ENCODE measurements around the gene ZNF791. TPM values are rescaled to one million over a fixed set of nuclear protein-coding genes. Genes with fewer than 3 reads are reported as not detected.

ZNF791 gene
- 4.2 to 7.9 TPM (median 5.0 TPM) in 5 replicates for total RNA-seq (2022; extraction: Qiagen RNA extraction; ENCODE audit: low read depth)

GRCh38 chr19:12610540-12611360 lies at the start of gene ZNF791, which contains the start of gene ZNF490:
Gene ZNF791, plus strand, starts transcription at chr19:12610920. Its CDS starts 160 bp downstream, at chr19:12611080.
Gene ZNF490, minus strand, starts transcription at chr19:12610813. Its CDS starts 133 bp downstream, at chr19:12610680.

GRCh38 chr19:12666265-12667048 lies 55.7 kb downstream of the ZNF791 start, which contains the start of the genes MAN2B1 and WDR83:
Gene MAN2B1, minus strand, starts transcription at chr19:12666742. Its CDS starts 41 bp downstream, at chr19:12666701.
Gene WDR83, plus strand, starts transcription at chr19:12666807. Its CDS starts 2,984 bp downstream, at chr19:12669791.

GRCh38 chr19:12681074-12681987 lies 70.6 kb downstream of the ZNF791 start, which contains the start of gene DHPS:
Gene DHPS, minus strand, starts transcription at chr19:12681880. Its CDS starts 114 bp downstream, at chr19:12681766.

Other genes starting within 250 kb of the ZNF791 start
- gene ZNF442, start 245.2 kb upstream of the ZNF791 start, total RNA-seq (2022; extraction: Qiagen RNA extraction; ENCODE audit: low read depth), result not detected in 5 replicates
- gene ZNF799, start 209.6 kb upstream of the ZNF791 start, total RNA-seq (2022; extraction: Qiagen RNA extraction; ENCODE audit: low read depth), result 1.5 to 2.1 TPM (median 1.7 TPM) in 5 replicates
- gene ZNF443, start 169.9 kb upstream of the ZNF791 start, total RNA-seq (2022; extraction: Qiagen RNA extraction; ENCODE audit: low read depth), result 0.78 to 1.5 TPM (median 1.0 TPM) in 5 replicates
- gene ZNF709, start 126.1 kb upstream of the ZNF791 start, total RNA-seq (2022; extraction: Qiagen RNA extraction; ENCODE audit: low read depth), result 0.04 TPM in 1 of 5 replicates, not detected in the others
- gene ZNF564, start 59.4 kb upstream of the ZNF791 start, total RNA-seq (2022; extraction: Qiagen RNA extraction; ENCODE audit: low read depth), result 1.6 to 2.4 TPM (median 1.7 TPM) in 5 replicates
- 0.55 to 0.78 TPM (median 0.62 TPM) in 5 replicates for gene ZNF490, start 107 bp upstream of the ZNF791 start, total RNA-seq (2022; extraction: Qiagen RNA extraction; ENCODE audit: low read depth)
- 16.4 to 20.7 TPM (median 17.5 TPM) in 5 replicates for gene MAN2B1, start 55.8 kb downstream of the ZNF791 start, total RNA-seq (2022; extraction: Qiagen RNA extraction; ENCODE audit: low read depth)
- gene WDR83, start 55.9 kb downstream of the ZNF791 start, total RNA-seq (2022; extraction: Qiagen RNA extraction; ENCODE audit: low read depth), result 7.6 to 13.8 TPM (median 10.8 TPM) in 5 replicates
- gene DHPS, start 71.0 kb downstream of the ZNF791 start, total RNA-seq (2022; extraction: Qiagen RNA extraction; ENCODE audit: low read depth), result 42.7 to 54.1 TPM (median 50.9 TPM) in 5 replicates
- gene GNG14, start 77.1 kb downstream of the ZNF791 start, total RNA-seq (2022; extraction: Qiagen RNA extraction; ENCODE audit: low read depth), result not detected in 5 replicates
- gene FBXW9, start 85.7 kb downstream of the ZNF791 start, total RNA-seq (2022; extraction: Qiagen RNA extraction; ENCODE audit: low read depth), result 9.4 to 13.1 TPM (median 11.1 TPM) in 5 replicates
- gene TNPO2, start 113.0 kb downstream of the ZNF791 start, total RNA-seq (2022; extraction: Qiagen RNA extraction; ENCODE audit: low read depth), result 26.5 to 38.1 TPM (median 34.8 TPM) in 5 replicates
- 154 to 217 TPM (median 198 TPM) in 5 replicates for gene TRIR, start 123.8 kb downstream of the ZNF791 start, total RNA-seq (2022; extraction: Qiagen RNA extraction; ENCODE audit: low read depth)
- 66.0 to 99.1 TPM (median 96.6 TPM) in 5 replicates for gene GET3, start 126.6 kb downstream of the ZNF791 start, total RNA-seq (2022; extraction: Qiagen RNA extraction; ENCODE audit: low read depth)
- 0.05 to 0.10 TPM (median 0.08 TPM) in 3 of 5 replicates, not detected in the others for gene BEST2, start 140.9 kb downstream of the ZNF791 start, total RNA-seq (2022; extraction: Qiagen RNA extraction; ENCODE audit: low read depth)
- gene HOOK2, start 164.6 kb downstream of the ZNF791 start, total RNA-seq (2022; extraction: Qiagen RNA extraction; ENCODE audit: low read depth), result 9.1 to 13.2 TPM (median 10.1 TPM) in 5 replicates
- gene JUNB, start 180.6 kb downstream of the ZNF791 start, total RNA-seq (2022; extraction: Qiagen RNA extraction; ENCODE audit: low read depth), result 80.8 to 152 TPM (median 131 TPM) in 5 replicates
- 0.41 to 0.94 TPM (median 0.74 TPM) in 5 replicates for gene PRDX2, start 190.9 kb downstream of the ZNF791 start, total RNA-seq (2022; extraction: Qiagen RNA extraction; ENCODE audit: low read depth)
- gene THSD8, start 191.1 kb downstream of the ZNF791 start, total RNA-seq (2022; extraction: Qiagen RNA extraction; ENCODE audit: low read depth), result 8.2 to 20.2 TPM (median 11.8 TPM) in 4 of 5 replicates, not detected in the other
- 26.5 to 49.9 TPM (median 42.8 TPM) in 5 replicates for gene RNASEH2A, start 195.7 kb downstream of the ZNF791 start, total RNA-seq (2022; extraction: Qiagen RNA extraction; ENCODE audit: low read depth)
- gene RTBDN, start 223.7 kb downstream of the ZNF791 start, total RNA-seq (2022; extraction: Qiagen RNA extraction; ENCODE audit: low read depth), result 0.10 to 0.77 TPM (median 0.27 TPM) in 4 of 5 replicates, not detected in the other
- 1.0 to 3.0 TPM (median 1.9 TPM) in 5 replicates for gene MAST1, start 227.6 kb downstream of the ZNF791 start, total RNA-seq (2022; extraction: Qiagen RNA extraction; ENCODE audit: low read depth)